HepG2 (cell line): ENCODE results near the gene WDR37. TPM values are rescaled to one million over a fixed set of nuclear protein-coding genes. Genes with fewer than 3 reads are reported as not detected.

Experiments used
- CENPX ChIP-seq: sonication (generic); formaldehyde crosslinking; IDR thresholded peaks from 2 replicates; pipeline ENCODE4 v1.9.0; 2021; ENCODE audit warnings: mild to moderate bottlenecking, missing genetic modification reagents, moderate library complexity
- ESRRA ChIP-seq: sonication (generic); formaldehyde crosslinking; IDR thresholded peaks from 2 replicates; pipeline ENCODE4 v1.5.1; 2020; ENCODE audit warnings: mild to moderate bottlenecking, low read depth, missing genetic modification reagents
- EZH2 ChIP-seq: conservative IDR thresholded peaks from 2 replicates; pipeline ENCODE4 v1.6.1; 2012; ENCODE audit warnings: mild to moderate bottlenecking, low read depth, low read length, moderate library complexity
- HCFC1 ChIP-seq: fragments of 150-350 bp; IDR thresholded peaks from 2 replicates; pipeline ENCODE4 v1.6.1; 2014; ENCODE audit warnings: low read depth, low read length
- MAF1 ChIP-seq: sonication (generic); formaldehyde crosslinking; IDR thresholded peaks from 2 replicates; pipeline ENCODE4 v1.5.0; 2020; ENCODE audit warnings: missing genetic modification reagents, borderline replicate concordance
- MAZ ChIP-seq, 2 experiments: sonication (generic) in 1 of 2; formaldehyde crosslinking in 1 of 2; IDR thresholded peaks; 2 replicates each; pipeline versions ENCODE4 v1.5.0 to v1.6.1; 2012 to 2020; ENCODE audit warnings: low read depth in 2 of 2, mild to moderate bottlenecking in 2 of 2, borderline replicate concordance in 1 of 2, improper control_type of control experiment in 1 of 2, low read length in 1 of 2, missing genetic modification reagents in 1 of 2, moderate library complexity in 1 of 2
- SRF ChIP-seq: IDR thresholded peaks from 2 replicates; pipeline ENCODE4 v1.6.1; 2011; ENCODE audit warnings: mild to moderate bottlenecking, low read depth, low read length, moderate library complexity
- TP53 ChIP-seq: sonication (generic); formaldehyde crosslinking; conservative IDR thresholded peaks from 2 replicates; pipeline ENCODE4 v1.4.0; 2020; ENCODE audit warnings: missing genetic modification reagents
- ZNF326 ChIP-seq: sonication (generic); formaldehyde crosslinking; IDR thresholded peaks from 2 replicates; pipeline ENCODE4 v1.4.0; 2020; ENCODE audit warnings: missing genetic modification reagents, borderline replicate concordance
- ZNF431 ChIP-seq: sonication (generic); formaldehyde crosslinking; IDR thresholded peaks from 2 replicates; pipeline ENCODE4 v1.9.0; 2022; ENCODE audit warnings: missing genetic modification reagents, low read depth, mild to moderate bottlenecking, borderline replicate concordance
- polyA plus RNA-seq, 8 experiments: library from polyadenylated mRNA; depleted of rRNA in 3 of 8; stranded (reverse) in 7 of 8; unstranded in 1 of 8; fragments of >200 nt; fragmentation: Illumina TruSeq in 4 of 8; extraction: Trizol in 4 of 8; gene quantifications; 2 replicates each; pipeline versions ENCODE4 v1.2.1 to v1.2.3, GENCODE V29; 2011 to 2016; ENCODE audit warnings: low read depth in 4 of 8, missing spikeins in 1 of 8, mixed read lengths in 1 of 8; ENCODE audit not compliant: insufficient read depth in 1 of 8
- total RNA-seq, 5 experiments: library from RNA; depleted of rRNA; stranded (reverse); fragments of >200 nt; fragmentation: Illumina TruSeq; extraction: Trizol; gene quantifications; 2 replicates each; pipeline ENCODE4 v1.2.3, GENCODE V29; 2016; ENCODE audit warnings: low read depth in 1 of 5
- TF ChIP-seq, protein P1 (sequence below): sonication (generic); formaldehyde crosslinking; IDR thresholded peaks from 2 replicates; pipeline ENCODE4 v1.5.0; 2020; ENCODE audit warnings: mild to moderate bottlenecking, missing genetic modification reagents, borderline replicate concordance
- TF ChIP-seq, protein P2 (sequence below): sonication (generic); formaldehyde crosslinking; IDR thresholded peaks from 2 replicates; pipeline ENCODE4 v1.5.0; 2020; ENCODE audit warnings: missing genetic modification reagents, mild to moderate bottlenecking, borderline replicate concordance
- TF ChIP-seq, protein P3 (sequence below): sonication (generic); formaldehyde crosslinking; IDR thresholded peaks from 2 replicates; pipeline ENCODE4; 2020; ENCODE audit warnings: missing genetic modification reagents, mild to moderate bottlenecking, borderline replicate concordance
- TF ChIP-seq, protein P4 (sequence below): sonication (generic); formaldehyde crosslinking; IDR thresholded peaks from 2 replicates; pipeline ENCODE4 v1.4.0; 2020; ENCODE audit warnings: missing genetic modification reagents

Gene WDR37
- total and polyA plus RNA-seq, 2 of the 13 experiments (the other 11 are each of a cell fraction or from before 2014, with no cell fraction given) = 5.9 to 7.5 TPM

DNA sequence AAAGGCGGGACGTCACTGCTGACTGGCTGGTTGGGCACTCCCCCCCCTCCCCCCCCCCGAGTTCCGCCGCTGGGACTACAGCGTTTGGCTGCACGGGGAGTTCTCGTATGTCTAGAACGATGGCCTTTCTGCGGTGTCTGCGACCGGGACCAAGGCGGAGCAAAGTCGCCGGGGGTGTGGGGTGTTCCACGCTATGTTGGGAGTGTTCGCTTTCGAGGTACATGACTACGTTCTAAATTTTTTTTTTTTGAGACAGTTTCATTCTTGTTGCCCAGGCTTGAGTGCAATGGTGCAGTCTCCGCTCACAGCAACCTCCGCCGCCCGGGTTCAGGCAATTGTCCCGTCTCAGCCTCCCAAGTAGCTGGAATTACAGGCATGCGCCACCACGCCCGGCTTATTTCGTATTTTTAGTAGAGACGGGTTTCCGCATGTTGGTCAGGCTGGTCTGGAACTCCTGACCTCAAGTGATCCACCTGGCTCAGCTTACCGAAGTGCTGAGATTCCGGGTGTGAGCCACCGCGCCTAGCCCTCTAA lies 6.7 kb upstream of the WDR37 start (continued):
- TF ChIP-seq MAZ (IDR thresholded peaks at IDR 0.05; ENCODE audit: borderline replicate concordance, low read depth, low read length) = peak; percentile 79
- no peak for TF ChIP-seq MAZ (CRISPR knock-in tag; IDR thresholded peaks at IDR 0.05; ENCODE audit: low read depth)
- 0 out of 2 replicates have a peak, but pooled peaks have one; percentile 17 for TF ChIP-seq ZNF431
- no peak for TF ChIP-seq MAF1
- TF ChIP-seq, protein P1, sequence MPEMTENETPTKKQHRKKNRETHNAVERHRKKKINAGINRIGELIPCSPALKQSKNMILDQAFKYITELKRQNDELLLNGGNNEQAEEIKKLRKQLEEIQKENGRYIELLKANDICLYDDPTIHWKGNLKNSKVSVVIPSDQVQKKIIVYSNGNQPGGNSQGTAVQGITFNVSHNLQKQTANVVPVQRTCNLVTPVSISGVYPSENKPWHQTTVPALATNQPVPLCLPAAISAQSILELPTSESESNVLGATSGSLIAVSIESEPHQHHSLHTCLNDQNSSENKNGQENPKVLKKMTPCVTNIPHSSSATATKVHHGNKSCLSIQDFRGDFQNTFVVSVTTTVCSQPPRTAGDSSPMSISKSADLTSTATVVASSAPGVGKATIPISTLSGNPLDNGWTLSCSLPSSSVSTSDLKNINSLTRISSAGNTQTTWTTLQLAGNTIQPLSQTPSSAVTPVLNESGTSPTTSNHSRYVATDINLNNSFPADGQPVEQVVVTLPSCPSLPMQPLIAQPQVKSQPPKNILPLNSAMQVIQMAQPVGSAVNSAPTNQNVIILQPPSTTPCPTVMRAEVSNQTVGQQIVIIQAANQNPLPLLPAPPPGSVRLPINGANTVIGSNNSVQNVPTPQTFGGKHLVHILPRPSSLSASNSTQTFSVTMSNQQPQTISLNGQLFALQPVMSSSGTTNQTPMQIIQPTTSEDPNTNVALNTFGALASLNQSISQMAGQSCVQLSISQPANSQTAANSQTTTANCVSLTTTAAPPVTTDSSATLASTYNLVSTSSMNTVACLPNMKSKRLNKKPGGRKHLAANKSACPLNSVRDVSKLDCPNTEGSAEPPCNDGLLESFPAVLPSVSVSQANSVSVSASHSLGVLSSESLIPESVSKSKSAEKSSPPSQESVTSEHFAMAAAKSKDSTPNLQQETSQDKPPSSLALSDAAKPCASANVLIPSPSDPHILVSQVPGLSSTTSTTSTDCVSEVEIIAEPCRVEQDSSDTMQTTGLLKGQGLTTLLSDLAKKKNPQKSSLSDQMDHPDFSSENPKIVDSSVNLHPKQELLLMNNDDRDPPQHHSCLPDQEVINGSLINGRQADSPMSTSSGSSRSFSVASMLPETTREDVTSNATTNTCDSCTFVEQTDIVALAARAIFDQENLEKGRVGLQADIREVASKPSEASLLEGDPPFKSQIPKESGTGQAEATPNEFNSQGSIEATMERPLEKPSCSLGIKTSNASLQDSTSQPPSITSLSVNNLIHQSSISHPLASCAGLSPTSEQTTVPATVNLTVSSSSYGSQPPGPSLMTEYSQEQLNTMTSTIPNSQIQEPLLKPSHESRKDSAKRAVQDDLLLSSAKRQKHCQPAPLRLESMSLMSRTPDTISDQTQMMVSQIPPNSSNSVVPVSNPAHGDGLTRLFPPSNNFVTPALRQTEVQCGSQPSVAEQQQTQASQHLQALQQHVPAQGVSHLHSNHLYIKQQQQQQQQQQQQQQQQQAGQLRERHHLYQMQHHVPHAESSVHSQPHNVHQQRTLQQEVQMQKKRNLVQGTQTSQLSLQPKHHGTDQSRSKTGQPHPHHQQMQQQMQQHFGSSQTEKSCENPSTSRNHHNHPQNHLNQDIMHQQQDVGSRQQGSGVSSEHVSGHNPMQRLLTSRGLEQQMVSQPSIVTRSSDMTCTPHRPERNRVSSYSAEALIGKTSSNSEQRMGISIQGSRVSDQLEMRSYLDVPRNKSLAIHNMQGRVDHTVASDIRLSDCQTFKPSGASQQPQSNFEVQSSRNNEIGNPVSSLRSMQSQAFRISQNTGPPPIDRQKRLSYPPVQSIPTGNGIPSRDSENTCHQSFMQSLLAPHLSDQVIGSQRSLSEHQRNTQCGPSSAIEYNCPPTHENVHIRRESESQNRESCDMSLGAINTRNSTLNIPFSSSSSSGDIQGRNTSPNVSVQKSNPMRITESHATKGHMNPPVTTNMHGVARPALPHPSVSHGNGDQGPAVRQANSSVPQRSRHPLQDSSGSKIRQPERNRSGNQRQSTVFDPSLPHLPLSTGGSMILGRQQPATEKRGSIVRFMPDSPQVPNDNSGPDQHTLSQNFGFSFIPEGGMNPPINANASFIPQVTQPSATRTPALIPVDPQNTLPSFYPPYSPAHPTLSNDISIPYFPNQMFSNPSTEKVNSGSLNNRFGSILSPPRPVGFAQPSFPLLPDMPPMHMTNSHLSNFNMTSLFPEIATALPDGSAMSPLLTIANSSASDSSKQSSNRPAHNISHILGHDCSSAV (CRISPR knock-in tag) = no peak
- no peak for TF ChIP-seq EZH2
- TF ChIP-seq TP53 = no peak
- TF ChIP-seq ESRRA (CRISPR knock-in tag) = no peak
- TF ChIP-seq HCFC1 = no peak
- TF ChIP-seq, protein P2, sequence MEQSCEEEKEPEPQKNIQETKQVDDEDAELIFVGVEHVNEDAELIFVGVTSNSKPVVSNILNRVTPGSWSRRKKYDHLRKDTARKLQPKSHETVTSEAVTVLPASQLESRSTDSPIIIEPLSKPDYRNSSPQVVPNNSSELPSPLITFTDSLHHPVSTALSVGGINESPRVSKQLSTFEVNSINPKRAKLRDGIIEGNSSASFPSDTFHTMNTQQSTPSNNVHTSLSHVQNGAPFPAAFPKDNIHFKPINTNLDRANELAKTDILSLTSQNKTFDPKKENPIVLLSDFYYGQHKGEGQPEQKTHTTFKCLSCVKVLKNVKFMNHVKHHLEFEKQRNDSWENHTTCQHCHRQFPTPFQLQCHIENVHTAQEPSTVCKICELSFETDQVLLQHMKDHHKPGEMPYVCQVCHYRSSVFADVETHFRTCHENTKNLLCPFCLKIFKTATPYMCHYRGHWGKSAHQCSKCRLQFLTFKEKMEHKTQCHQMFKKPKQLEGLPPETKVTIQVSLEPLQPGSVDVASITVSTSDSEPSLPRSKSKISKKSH = 0 out of 2 replicates have a peak, but pooled peaks have one; percentile 41
- TF ChIP-seq, protein P3, sequence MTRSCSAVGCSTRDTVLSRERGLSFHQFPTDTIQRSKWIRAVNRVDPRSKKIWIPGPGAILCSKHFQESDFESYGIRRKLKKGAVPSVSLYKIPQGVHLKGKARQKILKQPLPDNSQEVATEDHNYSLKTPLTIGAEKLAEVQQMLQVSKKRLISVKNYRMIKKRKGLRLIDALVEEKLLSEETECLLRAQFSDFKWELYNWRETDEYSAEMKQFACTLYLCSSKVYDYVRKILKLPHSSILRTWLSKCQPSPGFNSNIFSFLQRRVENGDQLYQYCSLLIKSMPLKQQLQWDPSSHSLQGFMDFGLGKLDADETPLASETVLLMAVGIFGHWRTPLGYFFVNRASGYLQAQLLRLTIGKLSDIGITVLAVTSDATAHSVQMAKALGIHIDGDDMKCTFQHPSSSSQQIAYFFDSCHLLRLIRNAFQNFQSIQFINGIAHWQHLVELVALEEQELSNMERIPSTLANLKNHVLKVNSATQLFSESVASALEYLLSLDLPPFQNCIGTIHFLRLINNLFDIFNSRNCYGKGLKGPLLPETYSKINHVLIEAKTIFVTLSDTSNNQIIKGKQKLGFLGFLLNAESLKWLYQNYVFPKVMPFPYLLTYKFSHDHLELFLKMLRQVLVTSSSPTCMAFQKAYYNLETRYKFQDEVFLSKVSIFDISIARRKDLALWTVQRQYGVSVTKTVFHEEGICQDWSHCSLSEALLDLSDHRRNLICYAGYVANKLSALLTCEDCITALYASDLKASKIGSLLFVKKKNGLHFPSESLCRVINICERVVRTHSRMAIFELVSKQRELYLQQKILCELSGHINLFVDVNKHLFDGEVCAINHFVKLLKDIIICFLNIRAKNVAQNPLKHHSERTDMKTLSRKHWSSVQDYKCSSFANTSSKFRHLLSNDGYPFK (CRISPR knock-in tag) = no peak
- no peak for TF ChIP-seq CENPX
- no peak for TF ChIP-seq ZNF326 (CRISPR knock-in tag)
- no peak for TF ChIP-seq SRF
- TF ChIP-seq, protein P4, sequence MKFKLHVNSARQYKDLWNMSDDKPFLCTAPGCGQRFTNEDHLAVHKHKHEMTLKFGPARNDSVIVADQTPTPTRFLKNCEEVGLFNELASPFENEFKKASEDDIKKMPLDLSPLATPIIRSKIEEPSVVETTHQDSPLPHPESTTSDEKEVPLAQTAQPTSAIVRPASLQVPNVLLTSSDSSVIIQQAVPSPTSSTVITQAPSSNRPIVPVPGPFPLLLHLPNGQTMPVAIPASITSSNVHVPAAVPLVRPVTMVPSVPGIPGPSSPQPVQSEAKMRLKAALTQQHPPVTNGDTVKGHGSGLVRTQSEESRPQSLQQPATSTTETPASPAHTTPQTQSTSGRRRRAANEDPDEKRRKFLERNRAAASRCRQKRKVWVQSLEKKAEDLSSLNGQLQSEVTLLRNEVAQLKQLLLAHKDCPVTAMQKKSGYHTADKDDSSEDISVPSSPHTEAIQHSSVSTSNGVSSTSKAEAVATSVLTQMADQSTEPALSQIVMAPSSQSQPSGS (CRISPR knock-in tag) = 0 out of 2 replicates have a peak, but pooled peaks have one; percentile 6
